ENCODE data around the gene OTX2.

- TF ChIP-seq POLR2A (IDR thresholded peaks at IDR 0.05; ENCODE audit: low read depth, low read length), result no peak
- TF ChIP-seq POLR2AphosphoS5 (IDR thresholded peaks at IDR 0.05; ENCODE audit: low read depth, low read length), result no peak
Observed at GRCh38 chr14:56794088-56794556, 16.2 kb downstream of the OTX2 start.
